Measurements from ENCODE around the gene AKT3.

Gene AKT3

GRCh38 chr1:243740255-243740999 lies 109.6 kb downstream of the AKT3 start:
- Histone ChIP-seq H3K36me3 (no peaks in the 10 kb centered on the region), H3K4me3 (ENCODE audit: low read depth, low read length) (no peak overlapping the region), H3K27me3 (ENCODE audit: insufficient read depth, low read depth, severe bottlenecking) (no peaks in the 10 kb centered on the region), H3K9me3 (ENCODE audit: severe bottlenecking) (no peaks in the 10 kb centered on the region), H3K27ac (no peak overlapping the region)
- DNase-seq = no peak
- no peak for TF ChIP-seq CTCF (IDR thresholded peaks at IDR 0.05; ENCODE audit: low read depth, low read length)

- TF ChIP-seq CTCF (IDR thresholded peaks at IDR 0.05; ENCODE audit: low read depth, low read length) = no peak
- no peaks in the 10 kb centered on the region for H3K36me3 ChIP-seq
- H3K4me3 ChIP-seq (ENCODE audit: low read depth, low read length) = no peak overlapping the region
- no peaks in the 10 kb centered on the region for H3K9me3 ChIP-seq (ENCODE audit: severe bottlenecking)
- DNase-seq = no peak
- no peaks in the 10 kb centered on the region for H3K27me3 ChIP-seq (ENCODE audit: insufficient read depth, low read depth, severe bottlenecking)
- no peak overlapping the region for H3K27ac ChIP-seq
Measured at GRCh38 chr1:243739335-243740003, 110.6 kb downstream of the AKT3 start.

GRCh38 chr1:243738020-243738419 lies 112.0 kb downstream of the AKT3 start:
- no peak overlapping the region for H3K27ac ChIP-seq

GRCh38 chr1:243735457-243735856 lies 114.6 kb downstream of the AKT3 start:
- no peak overlapping the region for H3K4me3 ChIP-seq (ENCODE audit: low read depth, low read length)
- no peak for TF ChIP-seq CTCF (IDR thresholded peaks at IDR 0.05; ENCODE audit: low read depth, low read length)
- DNase-seq = no peak
- H3K9me3 ChIP-seq (ENCODE audit: severe bottlenecking) = no peaks in the 10 kb centered on the region
- H3K27me3 ChIP-seq (ENCODE audit: insufficient read depth, low read depth, severe bottlenecking) = no peaks in the 10 kb centered on the region
- H3K36me3 ChIP-seq = no peaks in the 10 kb centered on the region
- no peak overlapping the region for H3K27ac ChIP-seq

More at GRCh38 chr1:243738020-243738419, 112.0 kb downstream of the AKT3 start:
- Histone ChIP-seq H3K9me3 (ENCODE audit: severe bottlenecking) (no peaks in the 10 kb centered on the region), H3K27me3 (ENCODE audit: insufficient read depth, low read depth, severe bottlenecking) (no peaks in the 10 kb centered on the region), H3K36me3 (no peaks in the 10 kb centered on the region), H3K4me3 (ENCODE audit: low read depth, low read length) (no peak overlapping the region)
- no peak for DNase-seq
- no peak for TF ChIP-seq CTCF (IDR thresholded peaks at IDR 0.05; ENCODE audit: low read depth, low read length)

- no peaks in the 10 kb centered on the region; the same call in 1 of the 2 replicates for H3K36me3 ChIP-seq
- H3K27me3 ChIP-seq (ENCODE audit: insufficient read depth, low read depth, severe bottlenecking) = no peaks in the 10 kb centered on the region
- H3K9me3 ChIP-seq (ENCODE audit: severe bottlenecking) = no peaks in the 10 kb centered on the region
- DNase-seq = no peak
- no peak overlapping the region for H3K4me3 ChIP-seq (ENCODE audit: low read depth, low read length)
- no peak overlapping the region for H3K27ac ChIP-seq
- no peak for TF ChIP-seq CTCF (IDR thresholded peaks at IDR 0.05; ENCODE audit: low read depth, low read length)
Measured at GRCh38 chr1:243734308-243734695, 115.7 kb downstream of the AKT3 start.
